Measurements from ENCODE around the gene RASGEF1C. TPM values are rescaled to one million over a fixed set of nuclear protein-coding genes. Genes with fewer than 3 reads are reported as not detected.

RASGEF1C gene
- total RNA-seq, 2 donors from 2014 or later = 0.24 TPM; not detected in 1

GRCh38 chr5:180053061-180053602 lies 155.9 kb downstream of the RASGEF1C start:
- intact Hi-C loops (cut with DNase I) = no loop called here
- no peak for DNase-seq (ENCODE audit: low spot score)

- DNase-seq (ENCODE audit: low spot score) = no peak
- intact Hi-C loops (cut with DNase I) = no loop called here
These were observed 156.7 kb downstream of the RASGEF1C start for GRCh38 chr5:180052211-180052818.

Other genes starting within 250 kb of the RASGEF1C start
- gene RNF130, start 137.5 kb downstream of the RASGEF1C start, total RNA-seq = 10 to 100 TPM; 66.6 to 80.3 TPM
- 10 to 100 TPM; 27.9 to 34.9 TPM for gene MAPK9, start 82.9 kb upstream of the RASGEF1C start, total RNA-seq
- 10 to 100 TPM; 75.4 to 83.3 TPM for gene GFPT2, start 144.1 kb upstream of the RASGEF1C start, total RNA-seq

Measured in posterior vena cava (tissue), 2 donors.